ENCODE results near the gene CHN1.

CHN1 gene

DNA sequence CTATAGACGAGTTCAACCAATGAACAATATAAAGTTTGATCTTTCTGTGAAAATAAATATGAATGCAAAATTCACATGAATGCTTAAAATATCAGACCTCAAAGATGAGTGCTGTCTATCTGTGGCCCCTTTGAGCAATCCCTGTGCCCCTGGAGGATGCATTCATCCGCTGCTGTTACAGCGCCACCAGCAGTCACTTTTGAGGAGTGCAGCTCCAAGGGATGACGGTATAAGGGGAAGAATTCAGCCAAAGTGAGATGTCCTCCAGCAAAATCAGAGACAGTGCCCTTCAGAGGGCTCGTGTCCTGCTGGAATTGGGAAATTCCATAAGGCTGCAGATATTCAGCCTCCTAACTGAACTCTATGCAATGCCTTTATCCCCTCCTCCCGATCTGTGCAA is 229.0 kb downstream of the CHN1 start:
- TF ChIP-seq, protein P1, sequence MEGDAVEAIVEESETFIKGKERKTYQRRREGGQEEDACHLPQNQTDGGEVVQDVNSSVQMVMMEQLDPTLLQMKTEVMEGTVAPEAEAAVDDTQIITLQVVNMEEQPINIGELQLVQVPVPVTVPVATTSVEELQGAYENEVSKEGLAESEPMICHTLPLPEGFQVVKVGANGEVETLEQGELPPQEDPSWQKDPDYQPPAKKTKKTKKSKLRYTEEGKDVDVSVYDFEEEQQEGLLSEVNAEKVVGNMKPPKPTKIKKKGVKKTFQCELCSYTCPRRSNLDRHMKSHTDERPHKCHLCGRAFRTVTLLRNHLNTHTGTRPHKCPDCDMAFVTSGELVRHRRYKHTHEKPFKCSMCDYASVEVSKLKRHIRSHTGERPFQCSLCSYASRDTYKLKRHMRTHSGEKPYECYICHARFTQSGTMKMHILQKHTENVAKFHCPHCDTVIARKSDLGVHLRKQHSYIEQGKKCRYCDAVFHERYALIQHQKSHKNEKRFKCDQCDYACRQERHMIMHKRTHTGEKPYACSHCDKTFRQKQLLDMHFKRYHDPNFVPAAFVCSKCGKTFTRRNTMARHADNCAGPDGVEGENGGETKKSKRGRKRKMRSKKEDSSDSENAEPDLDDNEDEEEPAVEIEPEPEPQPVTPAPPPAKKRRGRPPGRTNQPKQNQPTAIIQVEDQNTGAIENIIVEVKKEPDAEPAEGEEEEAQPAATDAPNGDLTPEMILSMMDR (IDR thresholded peaks at IDR 0.05; ENCODE audit: low read depth, low read length) = peak; percentile 18
- H3K4me3 ChIP-seq (ENCODE audit: low read depth, low read length) = no peak overlapping the region

DNA sequence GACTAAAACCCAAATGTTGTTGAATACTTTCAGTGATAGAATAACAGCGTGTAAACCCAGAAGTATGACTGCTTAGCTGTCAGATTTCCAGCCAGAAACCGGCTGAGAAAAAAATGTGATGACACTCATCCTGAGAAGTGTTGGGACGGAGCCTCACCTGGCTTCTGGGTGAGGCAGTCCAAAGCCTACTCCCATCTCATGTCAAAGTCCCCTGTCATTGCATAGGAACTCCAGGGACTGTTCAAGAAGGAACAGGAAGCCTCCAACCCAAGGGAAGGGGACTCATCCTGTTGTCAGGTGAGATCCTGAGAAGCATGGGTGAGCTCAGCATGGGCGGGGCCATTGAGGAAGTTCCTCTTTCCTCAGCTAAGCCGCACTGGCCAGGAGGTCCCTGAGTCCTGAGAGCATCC is 229.6 kb downstream of the CHN1 start:
- no peak overlapping the region for H3K4me3 ChIP-seq (ENCODE audit: low read depth, low read length)
- TF ChIP-seq, protein P1 (IDR thresholded peaks at IDR 0.05; ENCODE audit: low read depth, low read length) = no peak

DNA sequence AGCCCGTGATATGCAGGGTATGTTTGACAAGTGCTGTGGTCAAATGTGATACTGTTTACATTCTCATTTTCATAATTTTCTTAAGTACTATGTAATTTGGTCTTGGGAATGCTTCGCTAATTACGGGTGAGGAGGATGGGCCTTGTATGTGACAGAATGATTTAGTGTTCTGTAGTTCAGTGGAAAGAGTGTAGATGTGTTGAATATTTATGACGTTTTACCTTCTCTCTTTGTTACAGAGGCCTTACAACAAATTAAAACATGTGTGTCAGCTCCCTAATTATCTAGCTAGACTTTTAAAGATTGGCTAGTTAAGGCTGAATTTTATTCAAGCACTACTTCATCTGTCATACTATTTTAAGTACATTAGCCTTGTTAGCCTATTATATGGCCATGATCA is 230.3 kb downstream of the CHN1 start:
- H3K4me3 ChIP-seq (ENCODE audit: low read depth, low read length) = no peak overlapping the region
- TF ChIP-seq, protein P1 (IDR thresholded peaks at IDR 0.05; ENCODE audit: low read depth, low read length) = no peak

DNA sequence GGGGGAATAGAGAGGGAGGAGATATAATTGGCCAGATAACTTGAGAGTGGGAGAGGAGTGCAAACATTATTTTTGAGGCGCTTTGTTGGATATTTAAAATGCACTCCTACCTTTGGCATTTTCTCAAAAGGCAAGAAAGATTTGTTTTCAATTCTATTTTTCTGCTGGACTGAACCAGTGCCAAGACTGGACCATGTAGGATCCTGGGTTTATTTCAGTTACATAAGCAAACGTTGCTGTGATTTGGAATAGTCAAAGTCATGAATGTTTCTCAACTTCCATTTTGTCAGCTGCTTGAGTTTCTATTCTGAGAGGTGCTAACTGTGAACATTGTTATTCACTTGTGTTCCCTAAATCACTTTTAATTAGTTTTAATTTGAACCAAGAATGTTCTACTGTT is 232.0 kb downstream of the CHN1 start:
- no peak overlapping the region for H3K4me3 ChIP-seq (ENCODE audit: low read depth, low read length)
- TF ChIP-seq, protein P1 (IDR thresholded peaks at IDR 0.05; ENCODE audit: low read depth, low read length) = no peak

DNA sequence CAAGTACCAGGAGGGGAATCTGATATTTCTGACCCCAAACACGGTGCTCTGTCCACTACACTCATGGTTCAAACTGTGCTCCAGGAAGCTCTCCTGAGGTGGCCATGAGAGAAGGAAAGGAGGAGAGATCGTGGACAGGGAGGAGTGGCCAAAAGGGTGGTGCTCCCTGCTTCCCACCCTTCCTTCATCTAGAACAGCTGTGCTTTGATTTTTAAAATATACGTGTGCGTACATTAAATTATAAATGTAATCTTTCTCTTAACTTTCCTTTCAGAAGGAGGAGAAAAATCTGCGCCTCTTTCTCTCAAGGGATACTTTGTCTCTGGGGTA is 232.7 kb downstream of the CHN1 start:
- H3K4me3 ChIP-seq (ENCODE audit: low read depth, low read length) = no peak overlapping the region
- TF ChIP-seq, protein P1 (IDR thresholded peaks at IDR 0.05; ENCODE audit: low read depth, low read length) = no peak

DNA sequence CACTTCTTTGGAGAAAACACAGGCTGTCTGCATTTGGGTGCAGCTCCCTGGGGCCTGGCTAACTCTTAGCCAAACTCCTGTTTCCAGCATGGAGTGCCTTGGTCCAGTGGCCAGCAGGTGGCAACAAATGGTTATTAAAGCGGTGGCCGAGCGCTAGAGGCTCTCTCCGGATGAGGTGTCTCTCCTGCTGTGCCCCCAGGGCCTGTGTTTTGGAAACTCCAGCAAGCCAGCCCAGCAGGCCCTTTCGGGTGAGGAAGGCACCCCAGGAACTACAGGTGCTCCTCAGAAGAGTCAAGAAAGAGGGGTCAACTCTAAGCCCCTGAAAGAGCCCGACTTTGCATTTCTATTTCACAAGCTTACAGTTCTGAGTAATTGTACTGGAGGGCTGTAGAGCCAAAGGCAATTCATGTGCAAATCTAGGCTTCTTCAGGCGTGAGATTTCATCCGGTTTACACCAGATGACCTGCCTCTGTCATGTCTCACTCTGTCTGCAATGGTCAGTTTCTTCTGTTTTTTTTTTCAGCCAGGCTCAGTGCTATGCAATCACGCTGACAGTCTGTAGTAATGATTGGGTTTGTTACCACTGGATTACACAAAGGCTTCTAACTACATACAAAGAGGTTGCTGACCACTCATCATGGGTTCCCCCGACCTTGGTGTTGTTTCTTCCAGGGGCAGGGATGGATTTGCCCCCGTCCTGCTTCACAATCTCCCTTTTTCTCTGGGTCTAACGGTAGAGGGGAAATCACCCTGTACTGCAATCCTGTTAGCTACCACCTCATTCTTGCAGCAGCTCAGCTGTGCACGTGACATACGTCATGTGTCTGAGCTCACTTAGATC is 233.3 kb downstream of the CHN1 start:
- TF ChIP-seq, protein P1 (IDR thresholded peaks at IDR 0.05; ENCODE audit: low read depth, low read length) = peak; percentile 83
- no peak overlapping the region for H3K4me3 ChIP-seq (ENCODE audit: low read depth, low read length)

DNA sequence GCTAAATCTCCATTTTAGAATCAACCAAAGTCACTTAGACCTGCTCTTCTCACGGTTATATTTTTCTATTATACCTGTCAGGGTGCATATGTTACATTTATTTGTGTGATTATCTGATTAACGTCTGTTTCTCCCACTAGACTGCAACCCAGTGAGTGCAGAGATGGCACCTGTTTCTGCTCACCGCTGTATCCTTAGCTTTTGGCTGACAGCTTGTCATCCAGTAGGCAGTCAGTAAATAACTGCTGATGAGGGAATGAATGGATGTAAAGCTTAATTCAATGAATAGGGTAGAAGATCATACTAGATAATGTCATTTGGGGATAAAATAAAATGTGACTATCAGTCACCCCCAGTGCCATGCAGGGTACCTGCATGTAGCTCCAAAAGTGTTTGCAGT is 234.0 kb downstream of the CHN1 start:
- TF ChIP-seq, protein P1 (IDR thresholded peaks at IDR 0.05; ENCODE audit: low read depth, low read length) = no peak
- H3K4me3 ChIP-seq (ENCODE audit: low read depth, low read length) = no peak overlapping the region
